Activated T-cell treated with anti-CD3 and anti-CD28 coated beads, Interleukin-2, amount 50 U/mL, for 4 hours (primary cell): Measurements from ENCODE around the gene DPP3. TPM values are rescaled to one million over a fixed set of nuclear protein-coding genes. Genes with fewer than 3 reads are reported as not detected.
"Not testable (repeated sequence)": the region's sequence is repeated elsewhere in the genome, so short reads cannot be mapped to it uniquely, and the experiment has no call there.

ENCODE experiments used
- ATAC-seq, 2 donors: fragments of 200-7000 bp; cut with Tn5 transposase; one replicate each; pipeline ENCODE4 v1.10.0; 2021
- DNase-seq: peaks from one replicate; pipeline ENCODE4 v3.0.0-alpha.2; 2020
- H3K27me3 Mint-ChIP-seq: one replicate; pipeline ENCODE4 v1.8.0; 2021; ENCODE audit warnings: low read depth, mixed read lengths
- H3K36me3 Mint-ChIP-seq: one replicate; pipeline ENCODE4 v1.8.0; 2022; ENCODE audit warnings: mixed read lengths; ENCODE audit not compliant: insufficient read depth
- H3K4me1 Mint-ChIP-seq: one replicate; pipeline ENCODE4 v1.8.0; 2021; ENCODE audit warnings: low read depth, mixed read lengths
- H3K4me3 Mint-ChIP-seq: one replicate; pipeline ENCODE4 v1.8.0; 2021; ENCODE audit warnings: mild to moderate bottlenecking, moderate library complexity, mixed read lengths
- H3K9me3 Mint-ChIP-seq: one replicate; pipeline ENCODE4 v1.8.0; 2021; ENCODE audit warnings: mixed read lengths
- total RNA-seq, 3 donors: library from RNA; stranded (reverse); gene quantifications; one replicate each; pipeline ENCODE4 v1.2.1, GENCODE V29; 2021

DPP3 gene
- total RNA-seq, 3 donors from 2014 or later = 123 to 142 (median 132) TPM

DNA sequence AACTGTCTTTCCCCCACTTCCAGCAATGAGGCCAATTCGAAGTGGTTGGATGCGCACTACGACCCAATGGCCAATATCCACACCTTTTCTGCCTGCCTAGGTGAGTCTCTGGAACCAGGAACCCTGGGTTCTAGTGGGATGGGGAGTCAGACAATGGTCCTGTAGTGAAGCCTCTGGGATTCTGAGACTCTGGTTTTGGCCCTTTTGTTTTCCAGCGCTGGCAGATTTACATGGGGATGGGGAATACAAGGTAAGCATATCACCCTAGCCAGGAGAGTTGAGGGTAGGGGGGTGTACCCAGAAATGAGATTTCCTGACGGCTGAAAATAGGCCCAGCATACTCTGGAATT, 30.7 kb downstream of the DPP3 start:
- ATAC-seq (peak in 1 of 2 donors; percentile 3), DNase-seq (no peak)
- no peaks in the 10 kb centered on the region for H3K27me3 Mint-ChIP-seq
- peaks cover 12% of the 10 kb centered on the region for H3K36me3 Mint-ChIP-seq
- H3K4me3 Mint-ChIP-seq = peak overlapping the region; percentile 90
- no peaks in the 10 kb centered on the region for H3K9me3 Mint-ChIP-seq
- H3K4me1 Mint-ChIP-seq = peaks cover 9% of the 10 kb centered on the region

DNA sequence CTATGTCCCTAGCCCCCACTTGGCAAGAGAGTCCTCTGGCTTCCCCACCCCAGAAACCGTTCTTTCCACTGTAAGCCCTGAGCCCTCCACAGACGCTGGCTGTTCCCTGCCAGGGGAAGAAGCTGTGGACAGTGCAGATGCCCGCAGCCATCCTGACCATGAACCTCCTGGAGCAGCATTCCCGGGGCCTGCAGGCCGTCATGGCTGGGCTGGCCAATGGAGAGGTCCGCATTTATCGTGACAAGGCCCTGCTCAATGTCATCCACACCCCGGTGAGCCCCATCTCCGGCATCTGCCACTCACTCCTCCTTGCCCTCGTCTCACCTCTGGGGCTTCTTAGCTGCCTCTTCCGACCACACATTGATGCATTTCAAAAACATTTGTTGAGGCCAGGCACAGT, 43.4 kb downstream of the DPP3 start:
- H3K4me3 Mint-ChIP-seq = no peak overlapping the region
- ATAC-seq (no peak), DNase-seq (no peak)
- no peaks in the 10 kb centered on the region for H3K4me1 Mint-ChIP-seq
- no peaks in the 10 kb centered on the region for H3K27me3 Mint-ChIP-seq
- H3K9me3 Mint-ChIP-seq = no peaks in the 10 kb centered on the region
- peaks cover 23% of the 10 kb centered on the region for H3K36me3 Mint-ChIP-seq

DNA sequence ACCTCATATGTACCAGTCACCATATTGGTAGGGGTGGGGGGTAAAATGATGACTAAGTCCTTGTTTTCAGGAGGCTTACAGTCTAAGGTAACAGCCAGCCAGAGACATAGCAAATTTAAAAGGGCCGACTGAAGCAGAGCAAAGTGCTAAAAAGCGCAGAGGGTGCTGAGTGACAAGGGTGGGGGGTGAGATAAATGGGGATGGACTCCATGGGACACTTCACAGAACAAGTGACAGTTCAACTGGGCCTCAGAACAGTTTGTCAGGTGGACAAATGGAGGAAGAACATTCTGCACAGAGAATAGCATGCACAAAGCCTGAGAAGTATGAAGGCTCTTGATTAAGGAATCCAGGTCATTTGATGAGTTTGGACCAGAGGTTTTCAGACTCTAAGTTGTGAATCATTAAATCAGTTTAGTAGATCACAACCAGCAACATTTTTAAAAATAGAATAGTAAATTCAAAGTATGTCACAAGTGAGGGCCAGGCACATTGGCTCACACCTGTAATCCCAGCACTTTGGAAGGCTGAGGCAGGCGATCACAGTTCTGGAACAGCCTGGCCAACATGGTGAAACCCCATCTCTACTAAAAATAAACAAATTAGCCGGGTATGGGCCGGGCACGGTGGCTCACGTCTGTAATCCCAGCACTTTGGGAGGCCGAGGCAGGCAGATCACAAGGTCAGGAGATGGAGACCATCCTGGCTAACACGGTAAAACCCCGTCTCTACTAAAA, 44.2 kb downstream of the DPP3 start:
- H3K4me1 Mint-ChIP-seq = no peaks in the 10 kb centered on the region
- peaks cover 23% of the 10 kb centered on the region for H3K36me3 Mint-ChIP-seq
- H3K9me3 Mint-ChIP-seq = no peaks in the 10 kb centered on the region
- no peaks in the 10 kb centered on the region for H3K27me3 Mint-ChIP-seq
- no peak overlapping the region for H3K4me3 Mint-ChIP-seq
- no peak for DNase-seq
- no peak for ATAC-seq

DNA sequence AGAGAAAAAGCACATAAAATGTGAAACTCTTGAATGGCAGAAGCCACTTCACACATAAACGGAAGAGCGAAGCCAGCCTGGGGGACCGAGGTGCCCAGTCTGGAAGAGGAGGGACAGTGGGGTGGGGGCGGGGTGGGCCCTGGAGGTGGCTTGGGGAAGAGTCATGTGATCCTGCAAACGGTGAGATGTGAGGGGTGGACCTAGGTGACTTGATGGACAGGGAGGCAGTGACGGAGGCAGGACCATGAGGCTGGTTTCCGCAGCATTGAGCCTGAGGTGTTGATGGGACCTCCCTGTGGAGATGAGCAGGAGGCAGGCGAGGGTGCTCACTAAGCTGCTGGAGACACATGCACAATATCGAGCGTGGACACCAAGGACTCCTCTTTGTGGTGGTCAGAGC, 48.8 kb downstream of the DPP3 start:
- ATAC-seq (no peak), DNase-seq (no peak)
- Mint-ChIP-seq H3K27me3 (no peaks in the 10 kb centered on the region), H3K36me3 (peaks cover 9% of the 10 kb centered on the region), H3K9me3 (no peaks in the 10 kb centered on the region), H3K4me3 (no peak overlapping the region), H3K4me1 (no peaks in the 10 kb centered on the region)

DNA sequence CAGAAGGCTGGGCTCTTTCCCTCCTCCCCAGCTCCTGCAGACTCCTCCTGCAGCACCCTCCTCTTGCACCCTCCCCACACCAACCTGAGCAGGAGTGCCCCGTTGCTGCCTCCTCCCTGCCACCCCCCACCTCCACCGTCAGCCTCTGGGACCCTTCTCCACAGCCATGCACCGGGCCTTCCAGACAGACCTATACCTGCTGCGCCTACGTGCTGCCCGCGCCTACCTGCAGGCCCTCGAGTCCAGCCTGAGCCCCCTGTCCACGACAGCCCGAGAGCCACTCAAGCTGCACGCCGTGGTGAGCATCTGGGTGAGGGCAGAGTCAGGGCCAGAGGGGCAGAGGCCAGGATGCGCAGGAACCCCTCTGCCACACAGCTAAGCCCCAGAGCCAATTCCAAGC, 49.4 kb downstream of the DPP3 start:
- Mint-ChIP-seq H3K27me3 (no peaks in the 10 kb centered on the region), H3K4me1 (no peaks in the 10 kb centered on the region), H3K36me3 (peaks cover 9% of the 10 kb centered on the region), H3K9me3 (no peaks in the 10 kb centered on the region), H3K4me3 (no peak overlapping the region)
- DNase-seq = no peak
- no peak for ATAC-seq

DNA sequence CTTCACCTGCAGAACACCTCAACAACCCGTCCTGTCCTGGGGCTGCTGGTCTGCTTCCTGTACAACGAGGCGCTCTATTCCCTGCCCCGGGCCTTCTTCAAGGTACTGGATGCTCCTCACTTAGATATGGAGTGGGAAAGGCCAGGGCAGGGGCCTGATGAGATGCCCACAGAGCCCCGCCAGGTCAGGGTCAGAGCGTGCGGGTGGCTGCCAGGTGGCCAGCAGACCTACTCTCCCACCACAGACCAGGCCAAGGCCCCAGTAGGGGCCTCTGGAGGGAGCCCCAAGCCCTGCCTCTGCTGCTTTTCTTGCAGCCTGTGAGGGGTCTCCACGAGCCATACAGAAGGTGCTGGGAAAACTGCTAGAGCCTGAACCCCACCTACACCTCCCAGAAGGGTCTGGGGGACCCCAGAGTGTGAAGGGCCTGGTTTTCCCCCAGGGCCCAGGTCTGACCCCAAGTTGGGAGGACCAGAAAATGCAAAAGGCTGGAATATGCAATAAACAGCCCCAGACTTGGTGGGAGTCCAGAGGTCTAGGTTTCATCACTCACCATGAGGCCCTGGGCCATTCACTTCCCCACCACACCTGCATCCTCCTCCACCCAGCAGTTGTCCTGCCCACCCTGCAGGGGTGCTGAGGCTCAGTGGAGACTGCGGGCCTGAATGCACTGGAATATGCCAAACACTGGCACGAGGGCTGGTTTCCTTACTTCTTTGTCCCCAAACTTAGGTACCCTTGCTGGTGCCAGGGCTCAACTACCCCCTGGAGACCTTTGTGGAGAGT, 50.9 kb downstream of the DPP3 start:
- no peaks in the 10 kb centered on the region for H3K9me3 Mint-ChIP-seq
- DNase-seq (no peak), ATAC-seq (no peak)
- peaks cover 13% of the 10 kb centered on the region for H3K36me3 Mint-ChIP-seq
- no peak overlapping the region for H3K4me3 Mint-ChIP-seq
- H3K27me3 Mint-ChIP-seq = no peaks in the 10 kb centered on the region
- H3K4me1 Mint-ChIP-seq = no peaks in the 10 kb centered on the region

DNA sequence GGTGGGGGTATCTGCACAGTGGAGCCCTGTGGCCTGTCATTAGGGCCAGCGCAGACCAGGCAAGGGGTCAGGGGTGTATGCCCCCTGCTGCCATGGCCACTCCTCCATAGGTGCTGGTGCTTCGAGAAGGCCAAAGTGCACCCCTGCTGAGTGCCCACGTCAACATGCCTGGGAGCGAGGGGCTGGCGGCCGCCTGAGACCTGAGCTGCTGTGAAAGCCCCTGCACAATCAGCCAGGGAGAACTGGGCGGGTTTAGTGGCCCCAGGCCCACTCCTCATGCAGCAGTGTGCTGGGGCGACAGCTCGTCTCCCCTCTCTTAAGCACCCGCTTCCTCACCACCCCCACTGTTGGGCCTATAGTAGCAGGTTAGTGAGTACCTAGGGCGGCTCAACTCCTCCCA, 51.6 kb downstream of the DPP3 start:
- DNase-seq (no peak), ATAC-seq (no peak)
- Mint-ChIP-seq H3K4me1 (no peaks in the 10 kb centered on the region), H3K9me3 (no peaks in the 10 kb centered on the region), H3K4me3 (no peak overlapping the region), H3K36me3 (peaks cover 14% of the 10 kb centered on the region), H3K27me3 (no peaks in the 10 kb centered on the region)

DNA sequence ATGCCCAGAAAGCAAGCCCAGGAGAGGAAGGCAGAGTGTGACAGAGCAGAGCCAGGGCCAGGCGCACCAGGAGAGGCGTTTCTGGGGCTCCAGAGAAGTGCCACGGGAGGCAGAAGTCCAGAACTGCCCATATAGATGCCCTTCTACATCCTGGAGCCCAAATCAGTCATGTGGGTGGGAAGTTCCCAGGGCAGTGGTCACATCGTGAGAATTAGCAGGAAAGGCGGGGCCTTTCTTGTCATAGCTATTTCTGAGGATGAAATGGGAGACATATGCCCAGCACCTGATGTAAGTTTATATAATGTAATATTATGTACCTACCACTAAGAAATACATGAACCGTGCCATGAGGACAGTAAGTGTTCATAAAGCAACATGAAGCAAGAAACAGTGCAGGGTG, 52.5 kb downstream of the DPP3 start:
- ATAC-seq (no peak), DNase-seq (no peak)
- no peak overlapping the region for H3K4me3 Mint-ChIP-seq
- H3K36me3 Mint-ChIP-seq = peaks cover 18% of the 10 kb centered on the region
- no peaks in the 10 kb centered on the region for H3K4me1 Mint-ChIP-seq
- H3K27me3 Mint-ChIP-seq = no peaks in the 10 kb centered on the region
- no peaks in the 10 kb centered on the region for H3K9me3 Mint-ChIP-seq

DNA sequence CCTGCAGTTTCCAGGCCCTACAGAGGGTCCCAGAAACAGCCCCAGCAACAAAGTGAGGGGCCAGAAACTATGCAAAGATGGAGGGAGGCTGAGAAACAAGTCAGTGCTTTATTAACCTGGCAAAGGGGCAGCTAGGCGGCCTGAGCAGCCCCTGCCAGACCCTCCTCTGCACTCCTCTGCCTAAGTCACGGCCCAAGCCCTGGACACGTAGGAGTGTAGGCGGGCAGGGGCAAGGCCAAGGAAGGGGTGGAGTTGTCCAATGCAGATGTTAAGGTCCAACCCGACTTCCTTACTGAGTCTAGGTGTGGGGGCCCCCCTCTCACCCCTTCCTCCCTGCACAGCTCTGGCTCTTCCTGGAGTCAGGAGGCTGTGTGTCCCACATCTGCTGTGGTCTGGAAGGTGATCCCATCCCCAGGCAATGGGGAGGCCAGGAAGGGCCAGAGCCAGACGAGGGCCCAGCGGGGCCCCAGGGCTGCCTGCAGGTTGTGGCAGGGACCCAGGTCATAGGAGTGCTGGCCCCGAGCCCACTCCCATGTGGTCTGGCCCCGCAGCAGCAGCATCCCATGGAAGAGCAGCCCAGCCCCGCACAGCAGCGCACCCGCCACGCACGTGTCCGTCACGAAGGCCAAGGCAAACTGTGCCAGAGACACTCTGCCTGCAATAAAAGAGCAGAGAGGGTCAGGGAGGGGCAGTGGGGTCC, 59.1 kb downstream of the DPP3 start:
- H3K9me3 Mint-ChIP-seq = no peaks in the 10 kb centered on the region

DNA sequence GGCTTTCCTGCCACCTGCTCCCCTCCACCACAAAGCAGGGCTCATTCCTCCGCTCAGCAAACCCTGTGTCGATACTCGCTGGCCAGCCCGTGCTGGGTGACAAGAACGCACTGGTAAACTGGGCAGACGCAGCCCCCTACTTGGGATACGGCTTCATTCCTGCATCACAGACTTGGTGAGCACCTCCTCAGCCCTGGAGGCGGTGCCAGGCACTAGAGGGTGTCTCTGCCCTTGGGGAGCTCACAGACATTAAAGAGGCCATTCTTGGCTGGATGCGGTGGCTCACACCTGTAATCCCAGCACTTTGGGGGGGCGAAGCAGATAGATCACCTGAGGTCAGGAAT, 59.6 kb downstream of the DPP3 start:
- Mint-ChIP-seq H3K4me1 (peaks cover 29% of the 10 kb centered on the region), H3K4me3 (no peak overlapping the region), H3K9me3 (no peaks in the 10 kb centered on the region), H3K27me3 (no peaks in the 10 kb centered on the region), H3K36me3 (peaks cover 32% of the 10 kb centered on the region)
- ATAC-seq (no peak), DNase-seq (no peak)

More for the DNA sequence above, 59.1 kb downstream of the DPP3 start:
- Mint-ChIP-seq H3K4me1 (peaks cover 27% of the 10 kb centered on the region), H3K27me3 (no peaks in the 10 kb centered on the region), H3K36me3 (peaks cover 32% of the 10 kb centered on the region), H3K4me3 (no peak overlapping the region)
- DNase-seq = no peak
- no peak for ATAC-seq

DNA sequence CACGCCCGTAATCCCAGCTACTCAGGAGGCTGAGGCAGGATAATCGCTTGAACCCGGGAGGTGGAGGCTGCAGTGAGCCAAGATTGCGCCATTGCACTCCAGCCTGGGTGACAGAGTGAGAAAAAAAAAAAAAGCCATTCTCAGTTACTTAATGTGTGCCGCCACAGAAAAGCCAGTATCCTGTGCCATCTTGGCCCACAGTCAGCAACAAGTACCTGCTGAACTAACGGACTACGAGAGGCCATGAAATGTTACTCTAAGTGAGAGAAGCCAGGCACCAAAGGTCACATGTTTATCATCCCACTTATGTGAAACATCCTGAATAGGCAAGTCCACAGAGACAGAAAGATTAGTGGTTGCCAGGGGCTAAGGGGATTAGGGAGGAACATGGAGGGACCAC, 60.4 kb downstream of the DPP3 start:
- not testable (repeated sequence) for H3K9me3 Mint-ChIP-seq, DNase-seq, H3K4me3 Mint-ChIP-seq, ATAC-seq, H3K27me3 Mint-ChIP-seq
- H3K36me3 Mint-ChIP-seq = peaks cover 29% of the 10 kb centered on the region
- peaks cover 33% of the 10 kb centered on the region for H3K4me1 Mint-ChIP-seq

DNA sequence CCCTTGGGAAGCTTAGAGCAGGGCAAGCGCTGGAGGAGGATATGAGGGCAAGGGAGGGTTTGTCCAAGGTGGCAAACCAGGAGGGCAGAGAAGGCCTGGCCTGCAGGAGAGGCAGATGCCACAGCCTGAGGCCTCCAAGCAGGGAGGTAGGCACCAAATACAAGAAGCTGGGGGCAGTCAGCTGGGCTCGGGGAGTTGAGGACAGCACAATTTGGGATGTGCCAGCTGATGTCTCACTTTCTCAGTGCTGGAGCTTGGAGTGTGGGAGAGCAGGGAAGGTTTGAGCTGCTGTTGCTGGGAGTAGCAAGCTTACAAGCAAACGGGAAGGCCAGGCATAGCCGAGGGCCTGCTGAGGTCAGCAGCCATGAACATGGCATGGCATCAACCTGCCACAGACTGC, 61.7 kb downstream of the DPP3 start:
- Mint-ChIP-seq H3K4me3 (no peak overlapping the region), H3K4me1 (peaks cover 38% of the 10 kb centered on the region), H3K27me3 (no peaks in the 10 kb centered on the region), H3K9me3 (no peaks in the 10 kb centered on the region), H3K36me3 (peaks cover 22% of the 10 kb centered on the region)
- no peak for DNase-seq
- no peak for ATAC-seq

DNA sequence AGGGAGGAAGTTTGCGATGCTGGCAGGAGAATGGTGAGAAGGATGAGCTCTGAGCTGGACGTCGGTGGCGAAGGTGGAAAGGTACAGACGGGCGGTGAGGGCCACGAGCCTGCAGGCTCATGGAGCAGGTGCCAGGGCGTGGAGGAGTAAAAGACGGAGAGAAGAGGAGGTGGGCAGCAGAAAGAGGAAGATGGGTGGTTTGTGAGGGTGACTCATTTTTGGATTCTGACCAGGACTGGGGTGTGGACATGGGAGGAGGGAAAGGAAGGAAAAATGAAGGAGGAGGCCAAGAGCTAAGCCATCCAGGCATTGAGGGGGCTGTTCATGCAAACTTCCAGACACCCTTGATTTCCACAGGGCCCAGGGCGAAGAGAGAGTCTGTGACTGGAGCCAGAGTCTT, 62.1 kb downstream of the DPP3 start:
- ATAC-seq (no peak), DNase-seq (no peak)
- Mint-ChIP-seq H3K4me1 (peaks cover 38% of the 10 kb centered on the region), H3K9me3 (no peaks in the 10 kb centered on the region), H3K27me3 (no peaks in the 10 kb centered on the region), H3K4me3 (no peak overlapping the region), H3K36me3 (peaks cover 21% of the 10 kb centered on the region)

DNA sequence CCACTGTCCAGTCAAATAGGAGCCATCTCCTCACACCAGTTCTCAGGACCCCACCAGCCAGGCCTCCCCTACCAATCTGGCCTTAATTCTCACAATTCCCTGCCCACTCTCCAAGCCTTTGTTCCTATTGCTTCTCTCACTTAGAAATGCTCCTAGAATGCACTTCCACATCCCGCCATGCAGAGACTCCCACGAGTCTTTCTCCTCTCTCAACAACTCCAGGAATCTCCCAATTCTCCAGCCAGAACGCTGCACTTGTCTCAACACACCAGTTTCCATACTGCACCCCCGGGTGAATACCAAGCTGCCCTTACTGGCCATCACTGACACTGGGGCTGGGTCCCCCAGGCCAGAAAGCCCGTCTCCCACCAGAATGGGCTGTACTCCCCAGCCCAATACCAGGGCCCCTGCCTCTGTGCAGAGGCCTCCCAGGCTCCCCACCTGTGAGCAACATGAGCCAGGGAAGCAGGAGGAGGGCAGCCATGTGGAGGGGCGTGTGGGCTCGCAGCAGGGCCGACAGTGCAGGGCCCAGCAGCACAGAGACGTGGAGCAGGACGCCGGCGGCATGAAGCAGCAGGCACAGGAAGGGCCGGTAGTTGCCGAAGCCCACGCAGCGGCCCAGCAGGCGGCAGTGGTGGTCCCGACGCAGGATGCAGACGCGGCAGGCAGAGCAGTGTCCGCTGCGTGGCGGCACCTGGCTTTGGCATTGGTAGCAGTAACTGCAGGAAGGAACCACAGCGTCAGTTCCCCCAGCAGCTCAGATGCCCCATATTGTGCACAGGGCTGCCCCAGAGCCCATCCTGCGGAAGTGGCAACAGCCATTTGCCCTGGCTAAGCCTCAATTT, 63.3 kb downstream of the DPP3 start:
- peaks cover 18% of the 10 kb centered on the region for H3K36me3 Mint-ChIP-seq
- ATAC-seq = peak; percentile 19 to 35

More for the DNA sequence above, 63.3 kb downstream of the DPP3 start:
- DNase-seq = peak; percentile 35
- Mint-ChIP-seq H3K9me3 (no peaks in the 10 kb centered on the region), H3K4me1 (peaks cover 38% of the 10 kb centered on the region), H3K4me3 (peak overlapping the region; percentile 74), H3K27me3 (no peaks in the 10 kb centered on the region)
